ENCODE measurements around the gene WSCD1. TPM values are rescaled to one million over a fixed set of nuclear protein-coding genes. Genes with fewer than 3 reads are reported as not detected.

The WSCD1 gene
- polyA plus RNA-seq, 1 experiment = 0.20 TPM

- POLR2A ChIA-PET = no interaction called here
- TF ChIP-seq, protein P1, sequence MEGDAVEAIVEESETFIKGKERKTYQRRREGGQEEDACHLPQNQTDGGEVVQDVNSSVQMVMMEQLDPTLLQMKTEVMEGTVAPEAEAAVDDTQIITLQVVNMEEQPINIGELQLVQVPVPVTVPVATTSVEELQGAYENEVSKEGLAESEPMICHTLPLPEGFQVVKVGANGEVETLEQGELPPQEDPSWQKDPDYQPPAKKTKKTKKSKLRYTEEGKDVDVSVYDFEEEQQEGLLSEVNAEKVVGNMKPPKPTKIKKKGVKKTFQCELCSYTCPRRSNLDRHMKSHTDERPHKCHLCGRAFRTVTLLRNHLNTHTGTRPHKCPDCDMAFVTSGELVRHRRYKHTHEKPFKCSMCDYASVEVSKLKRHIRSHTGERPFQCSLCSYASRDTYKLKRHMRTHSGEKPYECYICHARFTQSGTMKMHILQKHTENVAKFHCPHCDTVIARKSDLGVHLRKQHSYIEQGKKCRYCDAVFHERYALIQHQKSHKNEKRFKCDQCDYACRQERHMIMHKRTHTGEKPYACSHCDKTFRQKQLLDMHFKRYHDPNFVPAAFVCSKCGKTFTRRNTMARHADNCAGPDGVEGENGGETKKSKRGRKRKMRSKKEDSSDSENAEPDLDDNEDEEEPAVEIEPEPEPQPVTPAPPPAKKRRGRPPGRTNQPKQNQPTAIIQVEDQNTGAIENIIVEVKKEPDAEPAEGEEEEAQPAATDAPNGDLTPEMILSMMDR (IDR thresholded peaks at IDR 0.05; ENCODE audit: low read depth, low read length) = no peak
- Histone ChIP-seq H3K27ac (ENCODE audit: low read depth, low read length) (no peak overlapping the region), H3K4me3 (ENCODE audit: low read depth, low read length) (no peak overlapping the region), H3K27me3 (ENCODE audit: control insufficient read depth, insufficient read depth, low read length) (no peaks in the 10 kb centered on the region), H3K9me3 (ENCODE audit: control insufficient read depth, insufficient read depth, low read length) (peaks cover 17% of the 10 kb centered on the region)
- no peak for DNase-seq (ENCODE audit: low read depth, low spot score)
- CTCF ChIA-PET = no interaction called here
Observed at GRCh38 chr17:6110088-6110487, 39.9 kb downstream of the WSCD1 start.

- H3K9me3 ChIP-seq (ENCODE audit: control insufficient read depth, insufficient read depth, low read length) = peaks cover 17% of the 10 kb centered on the region
- H3K27me3 ChIP-seq (ENCODE audit: control insufficient read depth, insufficient read depth, low read length) = no peaks in the 10 kb centered on the region
- ChIA-PET POLR2A (no interaction called here), CTCF (no interaction called here)
- DNase-seq (ENCODE audit: low read depth, low spot score) = no peak
- H3K27ac ChIP-seq (ENCODE audit: low read depth, low read length) = no peak overlapping the region
- TF ChIP-seq, protein P1 (IDR thresholded peaks at IDR 0.05; ENCODE audit: low read depth, low read length) = no peak
- no peak overlapping the region for H3K4me3 ChIP-seq (ENCODE audit: low read depth, low read length)
Observed at GRCh38 chr17:6110592-6110991, 40.4 kb downstream of the WSCD1 start.

- POLR2A ChIA-PET = no interaction called here
- TF ChIP-seq, protein P1 (IDR thresholded peaks at IDR 0.05; ENCODE audit: low read depth, low read length) = no peak
- H3K27me3 ChIP-seq (ENCODE audit: control insufficient read depth, insufficient read depth, low read length) = no peaks in the 10 kb centered on the region
- DNase-seq (ENCODE audit: low read depth, low spot score) = no peak
- no peak overlapping the region for H3K4me3 ChIP-seq (ENCODE audit: low read depth, low read length)
- peaks cover 47% of the 10 kb centered on the region for H3K9me3 ChIP-seq (ENCODE audit: control insufficient read depth, insufficient read depth, low read length)
- CTCF ChIA-PET = no interaction called here
- H3K27ac ChIP-seq (ENCODE audit: low read depth, low read length) = no peak overlapping the region
Observed at GRCh38 chr17:6120351-6120750, 50.2 kb downstream of the WSCD1 start.

DNA sequence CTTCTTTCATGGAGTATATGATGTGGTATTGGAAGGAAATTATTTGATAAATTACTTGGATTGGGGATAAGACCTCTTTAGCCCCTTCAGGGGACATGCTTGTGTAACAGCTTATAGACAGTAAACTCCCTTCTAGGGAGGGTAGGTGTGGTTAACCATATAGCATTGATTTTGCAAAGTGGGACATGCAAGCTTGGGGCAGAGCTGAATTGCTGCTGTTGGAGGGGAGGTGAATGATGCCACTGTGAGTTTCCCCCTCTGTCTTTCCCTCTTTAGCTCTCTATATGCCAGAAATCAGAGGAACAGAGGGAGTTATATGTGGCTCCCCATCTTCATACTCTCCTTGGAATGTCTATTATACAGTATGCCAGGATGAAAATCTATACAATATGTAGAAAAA is 54.7 kb downstream of the WSCD1 start:
- Histone ChIP-seq H3K9me3 (ENCODE audit: control insufficient read depth, insufficient read depth, low read length) (peaks cover 25% of the 10 kb centered on the region), H3K27ac (ENCODE audit: low read depth, low read length) (no peak overlapping the region), H3K27me3 (ENCODE audit: control insufficient read depth, insufficient read depth, low read length) (no peaks in the 10 kb centered on the region), H3K4me3 (ENCODE audit: low read depth, low read length) (no peak overlapping the region)
- TF ChIP-seq, protein P1 (IDR thresholded peaks at IDR 0.05; ENCODE audit: low read depth, low read length) = no peak
- DNase-seq (ENCODE audit: low read depth, low spot score) = no peak
- ChIA-PET CTCF (no interaction called here), POLR2A (no interaction called here)

DNA sequence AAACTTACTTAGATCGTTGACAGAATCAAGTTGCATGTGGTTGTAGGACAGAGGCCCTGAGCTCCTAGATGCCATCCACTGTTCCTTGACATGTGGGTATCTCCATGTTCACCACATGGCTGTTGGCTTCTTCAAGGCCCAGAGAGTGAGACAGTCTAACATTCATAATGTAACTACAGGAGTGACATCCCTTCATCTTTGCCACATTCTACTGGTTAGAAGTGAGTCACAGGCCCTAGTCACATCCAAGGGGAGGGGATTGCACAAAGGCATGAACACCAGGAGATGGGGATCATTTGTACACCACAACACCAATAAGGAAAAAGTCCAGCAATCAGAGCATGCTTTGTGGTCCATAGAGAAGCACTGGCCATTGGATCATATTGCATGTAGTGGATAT is 56.6 kb downstream of the WSCD1 start:
- POLR2A ChIA-PET = no interaction called here
- TF ChIP-seq, protein P1 (IDR thresholded peaks at IDR 0.05; ENCODE audit: low read depth, low read length) = no peak

More for the DNA sequence above, 56.6 kb downstream of the WSCD1 start:
- Histone ChIP-seq H3K9me3 (ENCODE audit: control insufficient read depth, insufficient read depth, low read length) (peaks cover 7% of the 10 kb centered on the region), H3K27ac (ENCODE audit: low read depth, low read length) (no peak overlapping the region), H3K4me3 (ENCODE audit: low read depth, low read length) (no peak overlapping the region), H3K27me3 (ENCODE audit: control insufficient read depth, insufficient read depth, low read length) (no peaks in the 10 kb centered on the region)
- CTCF ChIA-PET = no interaction called here
- DNase-seq (ENCODE audit: low read depth, low spot score) = no peak
